Measurements from ENCODE around the gene MBNL1.

Gene MBNL1

GRCh38 chr3:152398495-152398894, 129.8 kb downstream of the MBNL1 start:
- Histone ChIP-seq H3K9ac (no peak overlapping the region), H4K20me1 (peaks cover 92% of the 10 kb centered on the region), H3K27ac (no peak overlapping the region), H3K4me1 (peaks cover 13% of the 10 kb centered on the region), H3K4me2 (no peak overlapping the region), H3K9me3 (0 out of 2 replicates have a peak, but pooled peaks cover 6% of the 10 kb centered on the region), H3K4me3 (no peak overlapping the region), H3K36me3 (peaks cover 24% of the 10 kb centered on the region), H3K27me3 (no peaks in the 10 kb centered on the region)
- TF ChIP-seq Cebpa-rat (IDR thresholded peaks at IDR 0.05) = no peak

DNA sequence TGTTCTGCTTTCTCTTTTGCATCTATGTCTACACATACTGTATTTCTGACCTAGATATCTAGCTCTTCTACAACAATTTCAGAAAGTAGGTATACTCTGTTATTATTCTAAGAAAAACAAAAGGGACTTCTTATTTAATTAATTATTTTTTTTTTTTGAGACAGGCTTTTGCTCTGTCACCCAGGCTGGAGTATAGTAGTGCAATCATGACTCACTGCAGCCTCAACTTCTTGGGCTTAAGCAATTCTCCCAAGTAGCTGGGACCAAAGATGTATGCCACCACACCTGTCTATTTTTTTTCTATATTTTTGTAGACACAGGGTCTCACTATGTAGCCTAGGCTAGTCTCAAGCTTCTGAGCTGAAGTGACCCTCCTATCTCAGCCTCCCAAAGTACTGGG, 130.6 kb downstream of the MBNL1 start:
- peaks cover 92% of the 10 kb centered on the region for H4K20me1 ChIP-seq
- H3K27ac ChIP-seq = no peak overlapping the region
- peaks cover 21% of the 10 kb centered on the region for H3K36me3 ChIP-seq
- no peak overlapping the region for H3K9ac ChIP-seq
- no peak for TF ChIP-seq Cebpa-rat (IDR thresholded peaks at IDR 0.05)
- H3K9me3 ChIP-seq = 0 out of 2 replicates have a peak, but pooled peaks cover 6% of the 10 kb centered on the region
- H3K4me3 ChIP-seq = no peak overlapping the region
- no peak overlapping the region for H3K4me2 ChIP-seq
- H3K27me3 ChIP-seq = no peaks in the 10 kb centered on the region
- H3K4me1 ChIP-seq = peaks cover 13% of the 10 kb centered on the region

GRCh38 chr3:152400887-152401286, 132.2 kb downstream of the MBNL1 start:
- no peak for TF ChIP-seq Cebpa-rat (IDR thresholded peaks at IDR 0.05)
- H4K20me1 ChIP-seq = peaks cover 89% of the 10 kb centered on the region
- no peak overlapping the region for H3K27ac ChIP-seq
- H3K4me3 ChIP-seq = no peak overlapping the region
- no peak overlapping the region for H3K4me2 ChIP-seq
- H3K36me3 ChIP-seq = peaks cover 12% of the 10 kb centered on the region
- H3K9me3 ChIP-seq = 0 out of 2 replicates have a peak, but pooled peaks cover under 1% of the 10 kb centered on the region
- peaks cover 13% of the 10 kb centered on the region for H3K4me1 ChIP-seq
- H3K9ac ChIP-seq = no peak overlapping the region
- no peaks in the 10 kb centered on the region for H3K27me3 ChIP-seq

DNA sequence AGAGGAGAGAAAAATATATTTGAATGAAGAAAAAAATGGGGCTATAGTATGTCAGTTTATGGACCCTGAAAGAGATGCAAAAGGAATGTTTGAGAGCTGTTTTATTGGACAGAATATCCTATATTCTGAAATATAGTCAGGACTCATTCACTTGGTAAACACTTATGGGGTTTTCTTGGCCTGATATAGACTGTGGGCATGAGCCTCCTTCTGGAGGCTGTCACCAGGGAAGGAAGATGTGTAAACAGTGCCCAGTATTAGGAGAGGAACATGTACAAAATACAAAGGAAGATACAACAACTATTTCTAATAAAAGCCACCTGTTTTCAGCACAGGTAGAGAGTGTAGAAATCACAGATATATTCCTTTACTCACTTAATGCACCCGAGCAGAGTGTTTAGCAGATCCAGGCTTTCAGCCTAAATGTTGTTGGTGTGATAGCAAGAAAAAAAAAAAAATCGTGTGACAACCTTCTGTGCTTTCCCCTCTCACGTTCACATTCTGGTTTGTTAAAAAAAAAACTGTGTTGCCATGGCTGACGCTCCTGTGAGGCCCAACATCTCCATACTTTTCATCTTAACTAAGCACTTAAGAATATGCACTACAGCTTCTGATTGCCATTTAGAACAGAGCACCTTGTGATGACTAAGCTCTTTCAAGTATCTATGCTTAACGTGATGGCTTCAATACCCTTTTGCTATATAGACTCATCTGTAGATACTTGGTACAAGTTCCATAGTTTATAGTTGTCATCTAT, 134.1 kb downstream of the MBNL1 start:
- Histone ChIP-seq H3K4me3 (no peak overlapping the region), H3K27me3 (no peaks in the 10 kb centered on the region), H3K9ac (no peak overlapping the region), H4K20me1 (peaks cover 92% of the 10 kb centered on the region), H3K9me3 (no peaks in the 10 kb centered on the region), H3K36me3 (no peaks in the 10 kb centered on the region), H3K4me2 (no peak overlapping the region), H3K27ac (no peak overlapping the region), H3K4me1 (peaks cover 13% of the 10 kb centered on the region)
- TF ChIP-seq Cebpa-rat (IDR thresholded peaks at IDR 0.05) = no peak

DNA sequence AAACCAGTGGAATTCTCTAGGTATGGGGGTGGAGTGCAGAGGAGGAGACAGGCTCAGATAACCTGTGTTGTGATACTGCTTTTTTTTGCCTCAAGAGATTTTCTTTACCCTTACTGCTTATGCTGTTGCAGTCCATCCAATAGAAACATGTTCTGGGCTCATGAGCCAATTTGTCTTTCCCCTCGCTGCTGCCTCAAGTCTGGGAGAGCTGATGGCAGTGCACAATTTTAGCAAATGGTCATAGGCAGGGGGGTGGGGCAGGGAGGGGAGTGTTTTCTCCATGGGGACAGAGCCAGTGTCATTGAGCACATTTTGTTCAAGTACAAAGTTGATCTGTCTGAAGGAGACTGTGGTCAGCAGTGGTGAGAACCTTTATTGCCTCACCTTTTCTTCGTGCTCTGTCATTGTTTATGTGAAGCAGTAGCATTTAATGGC, 134.9 kb downstream of the MBNL1 start:
- Histone ChIP-seq H3K36me3 (no peaks in the 10 kb centered on the region), H3K9ac (no peak overlapping the region), H3K4me2 (no peak overlapping the region), H3K27ac (no peak overlapping the region), H3K27me3 (no peaks in the 10 kb centered on the region), H3K9me3 (no peaks in the 10 kb centered on the region), H3K4me1 (peaks cover 13% of the 10 kb centered on the region), H4K20me1 (peaks cover 95% of the 10 kb centered on the region), H3K4me3 (no peak overlapping the region)
- no peak for TF ChIP-seq Cebpa-rat (IDR thresholded peaks at IDR 0.05)

DNA sequence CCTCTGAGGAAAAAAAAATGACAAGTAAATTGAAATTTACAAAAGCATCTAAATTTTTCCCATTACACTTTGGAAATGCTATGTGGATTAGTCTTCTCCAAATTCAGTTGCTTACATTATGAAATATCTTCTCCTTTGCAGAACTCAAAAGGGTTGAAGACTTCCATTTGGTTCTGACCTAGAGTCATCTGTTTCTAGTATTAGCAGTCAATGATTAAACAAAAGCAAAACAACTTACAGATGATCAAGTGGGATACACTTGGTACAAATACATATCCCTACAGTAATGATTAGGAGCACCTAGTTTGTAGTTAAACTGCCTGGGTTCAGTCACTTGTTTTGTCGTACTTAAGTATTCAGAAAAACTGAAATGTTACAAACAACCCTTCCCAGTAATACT, 136.2 kb downstream of the MBNL1 start:
- Histone ChIP-seq H3K4me1 (peaks cover 6% of the 10 kb centered on the region), H3K9me3 (no peaks in the 10 kb centered on the region), H3K4me3 (no peak overlapping the region), H3K9ac (no peak overlapping the region), H4K20me1 (peaks cover 93% of the 10 kb centered on the region), H3K36me3 (no peaks in the 10 kb centered on the region), H3K27me3 (no peaks in the 10 kb centered on the region), H3K4me2 (no peak overlapping the region), H3K27ac (no peak overlapping the region)
- TF ChIP-seq Cebpa-rat (IDR thresholded peaks at IDR 0.05) = no peak

- no peak for TF ChIP-seq Cebpa-rat (IDR thresholded peaks at IDR 0.05)
- no peak overlapping the region for H3K9ac ChIP-seq
- no peak overlapping the region for H3K4me2 ChIP-seq
- H3K27ac ChIP-seq = no peak overlapping the region
- no peaks in the 10 kb centered on the region for H3K9me3 ChIP-seq
- no peaks in the 10 kb centered on the region for H3K27me3 ChIP-seq
- H3K36me3 ChIP-seq = no peaks in the 10 kb centered on the region
- H3K4me3 ChIP-seq = no peak overlapping the region
- peaks cover 93% of the 10 kb centered on the region for H4K20me1 ChIP-seq
- H3K4me1 ChIP-seq = no peaks in the 10 kb centered on the region
These were observed 137.4 kb downstream of the MBNL1 start for GRCh38 chr3:152405915-152406802.

DNA sequence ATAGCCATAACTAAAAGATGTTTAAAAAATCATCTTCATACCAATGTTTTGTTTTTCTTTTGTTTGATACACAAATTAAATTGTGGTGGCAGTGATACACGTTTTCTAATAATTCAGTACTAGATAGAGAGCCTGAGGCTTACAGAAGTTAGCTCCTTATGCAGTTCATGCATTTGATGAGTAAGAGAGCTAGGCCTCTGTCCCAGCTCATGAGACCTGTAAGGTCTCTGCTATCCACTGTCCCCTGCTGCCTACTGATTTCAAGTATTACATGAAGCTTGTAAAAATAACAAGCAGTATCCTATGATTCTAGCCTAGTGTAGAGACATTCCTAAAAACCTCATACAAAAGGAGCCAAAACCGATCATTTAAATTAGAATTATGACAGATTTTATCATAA, 144.5 kb downstream of the MBNL1 start:
- Histone ChIP-seq H3K9me3 (0 out of 2 replicates have a peak, but pooled peaks cover 4% of the 10 kb centered on the region), H4K20me1 (peaks cover 69% of the 10 kb centered on the region), H3K9ac (no peak overlapping the region), H3K4me2 (no peak overlapping the region), H3K4me1 (no peaks in the 10 kb centered on the region), H3K27ac (no peak overlapping the region), H3K27me3 (no peaks in the 10 kb centered on the region), H3K4me3 (no peak overlapping the region), H3K36me3 (peaks cover 30% of the 10 kb centered on the region)
- no peak for TF ChIP-seq Cebpa-rat (IDR thresholded peaks at IDR 0.05)

DNA sequence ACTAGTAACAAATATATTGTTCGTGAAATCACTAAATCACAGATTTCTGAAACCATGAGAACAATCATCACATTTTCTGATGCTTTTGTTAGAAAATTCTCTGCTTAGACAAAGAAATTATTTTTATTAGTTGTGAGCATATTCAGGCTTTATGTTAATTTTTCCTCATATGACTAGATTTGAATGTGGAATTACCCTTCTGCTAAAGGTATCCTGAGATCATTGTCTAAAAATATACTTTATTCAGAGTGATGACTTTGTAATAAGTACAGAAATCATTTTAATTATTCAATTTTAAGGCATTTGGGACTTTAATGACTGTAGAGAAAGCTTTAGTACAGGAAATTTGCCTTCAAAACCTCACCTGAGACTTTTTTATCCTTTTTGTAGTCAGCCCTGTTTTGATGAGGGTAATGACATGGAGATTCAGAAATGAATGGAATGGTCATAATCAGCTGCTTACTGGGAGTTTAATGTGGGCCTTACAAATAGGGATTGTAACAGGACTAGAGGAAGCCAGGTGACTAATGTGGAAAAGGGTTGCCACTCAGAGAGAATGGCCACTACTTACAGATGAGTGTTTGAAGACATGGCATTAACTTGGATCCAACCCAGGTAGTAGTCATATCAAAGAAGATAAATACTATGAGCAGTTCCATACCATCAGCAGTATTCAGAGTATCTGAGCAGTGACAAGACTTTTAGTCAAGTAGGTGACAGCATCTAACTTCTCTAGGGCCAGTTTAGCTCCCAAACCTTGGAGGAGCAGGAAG, 148.3 kb downstream of the MBNL1 start:
- no peak for TF ChIP-seq Cebpa-rat (IDR thresholded peaks at IDR 0.05)
- Histone ChIP-seq H3K4me2 (no peak overlapping the region), H3K4me1 (no peaks in the 10 kb centered on the region), H3K27me3 (no peaks in the 10 kb centered on the region), H3K9me3 (peaks cover 37% of the 10 kb centered on the region), H3K4me3 (no peak overlapping the region), H4K20me1 (peaks cover 35% of the 10 kb centered on the region), H3K36me3 (peaks cover 67% of the 10 kb centered on the region), H3K27ac (no peak overlapping the region), H3K9ac (no peak overlapping the region)
